Esophagus muscularis mucosa (tissue), 4 donors: Measurements from ENCODE around the gene INPPL1. TPM values are rescaled to one million over a fixed set of nuclear protein-coding genes. Genes with fewer than 3 reads are reported as not detected.

ENCODE experiments used
- DNase-seq: peaks from one replicate; pipeline ENCODE4 v3.0.0-alpha.2; 2017; ENCODE audit errors: extremely low spot score
- H3K27ac ChIP-seq, 4 donors: fragments of 200-600 bp; sonication (generic); replicated peaks in 1 of 4; 1 replicate in 3 of 4; 2 replicates in 1 of 4; pipeline ENCODE4 v1.5.1; 2016 to 2019; ENCODE audit warnings: mild to moderate bottlenecking in 1 of 4
- H3K27me3 ChIP-seq, 4 donors: fragments of 200-600 bp; sonication (generic); one replicate each; pipeline versions ENCODE4 v1.5.1 to v1.6.0; 2016 to 2019
- H3K36me3 ChIP-seq, 4 donors: fragments of 200-600 bp; sonication (generic); one replicate each; pipeline ENCODE4 v1.5.1; 2016 to 2019
- H3K4me1 ChIP-seq, 4 donors: fragments of 200-600 bp; sonication (generic); one replicate each; pipeline ENCODE4 v1.5.1; 2016 to 2019
- H3K4me3 ChIP-seq, 4 donors: fragments of 200-600 bp; sonication (generic); 1 replicate in 2 of 4; 2 replicates in 2 of 4; pipeline ENCODE4 v1.5.1; 2016 to 2019; ENCODE audit warnings: mild to moderate bottlenecking in 4 of 4, moderate library complexity in 1 of 4
- H3K9me3 ChIP-seq, 4 donors: fragments of 200-600 bp; sonication (generic); 1 replicate in 3 of 4; 2 replicates in 1 of 4; pipeline ENCODE4 v1.5.1; 2016 to 2019
- CTCF ChIP-seq, 3 experiments: fragments of 200-600 bp in 2 of 3; fragments of 450-650 bp in 1 of 3; sonication (generic) in 2 of 3; IDR thresholded peaks; one replicate each; pipeline ENCODE4 v1.5.1; 2017 to 2019; ENCODE audit warnings: antibody characterized with exemption in 3 of 3, mild to moderate bottlenecking in 2 of 3, moderate library complexity in 1 of 3
- EP300 ChIP-seq: sonication (generic); formaldehyde crosslinking; IDR thresholded peaks from one replicate; pipeline ENCODE4 v1.6.1; 2017; ENCODE audit warnings: antibody characterized with exemption
- POLR2A ChIP-seq: fragments of 450-650 bp; IDR thresholded peaks from one replicate; pipeline ENCODE4 v1.6.1; 2017; ENCODE audit warnings: antibody characterized with exemption, moderate library complexity, mild to moderate bottlenecking, low read depth
- POLR2AphosphoS5 ChIP-seq, 2 donors: sonication (generic); formaldehyde crosslinking; IDR thresholded peaks; one replicate each; pipeline ENCODE4 v1.6.1; 2017; ENCODE audit warnings: antibody characterized with exemption in 2 of 2
- WGBS: methylation state at CpG from one replicate; pipeline ENCODE4 v1.1.5; 2018; 5-methylcytosine and 5-hydroxymethylcytosine counted together
- intact Hi-C: fragments of 100-400 bp; cut with DNase I; formaldehyde crosslinking; loops from one replicate; pipeline ENCODE4 v1.15.1; 2023
- total RNA-seq, 4 donors: library from RNA; depleted of rRNA; stranded (reverse); fragments of >200 nt; gene quantifications; one replicate each; pipeline versions ENCODE4 v1.1.0 to v1.2.1, GENCODE V29; 2016

INPPL1 gene
- total RNA-seq, 4 donors from 2014 or later = 61.6 to 158 (median 100) TPM

GRCh38 chr11:72222907-72223614 is 1.5 kb upstream of the INPPL1 start:
- Histone ChIP-seq H3K36me3 (peaks cover 0 to 18% (median 8%) of the 10 kb centered on the region in 4 donors), H3K4me3 (peak overlapping the region; percentile 83 to 96 (median 90)), H3K27me3 (peaks cover 0 to 3% (median 0%) of the 10 kb centered on the region in 4 donors), H3K9me3 (no peaks in the 10 kb centered on the region), H3K27ac (peak overlapping the region; percentile 96 to 98 (median 97)), H3K4me1 (peaks cover 21 to 45% (median 43%) of the 10 kb centered on the region in 4 donors)
- intact Hi-C loops = loop anchor here (5.0 to 10.0 kb wide), 2 partner anchors 198 to 209 kb away; partner anchors contain the start of gene CLPB
- TF ChIP-seq CTCF (IDR thresholded peaks at IDR 0.05) = peak; percentile 18 to 49 (median 43)
- TF ChIP-seq POLR2A = peak; percentile 70
- no peak for TF ChIP-seq EP300
- TF ChIP-seq POLR2AphosphoS5 (IDR thresholded peaks at IDR 0.05) = peak; percentile 83 to 89
- peak; percentile 98 for DNase-seq
- 0% methylated on average over 10 of the region's 47 CpGs for WGBS

GRCh38 chr11:72223615-72224563 is 678 bp upstream of the INPPL1 start:
- no peaks in the 10 kb centered on the region for H3K9me3 ChIP-seq
- peaks cover 21 to 52% (median 47%) of the 10 kb centered on the region in 4 donors for H3K4me1 ChIP-seq
- 2% methylated on average over 16 of the region's 84 CpGs for WGBS
- no peaks in the 10 kb centered on the region for H3K27me3 ChIP-seq
- TF ChIP-seq CTCF (IDR thresholded peaks at IDR 0.05) (no peak), POLR2AphosphoS5 (IDR thresholded peaks at IDR 0.05) (peak; percentile 1 to 19)
- peaks cover 5 to 26% (median 17%) of the 10 kb centered on the region in 4 donors for H3K36me3 ChIP-seq
- H3K27ac ChIP-seq = peak overlapping the region; percentile 96 to 98 (median 97)
- intact Hi-C loops = loop anchor here (1.0 to 10.0 kb wide), 3 partner anchors 14 to 208 kb away; partner anchors contain the start of gene CLPB
- peak overlapping the region; percentile 83 to 96 (median 90) for H3K4me3 ChIP-seq
- no peak for DNase-seq

GRCh38 chr11:72225411-72225951 is 914 bp downstream of the INPPL1 start:
- no peak for TF ChIP-seq CTCF (IDR thresholded peaks at IDR 0.05)
- TF ChIP-seq POLR2AphosphoS5 (IDR thresholded peaks at IDR 0.05) = peak in 1 of 2 donors; percentile 15
- Histone ChIP-seq H3K4me1 (peaks cover 21 to 62% (median 47%) of the 10 kb centered on the region in 4 donors), H3K27ac (peak overlapping the region; percentile 96 to 98 (median 97)), H3K4me3 (peak overlapping the region; percentile 83 to 96 (median 90)), H3K27me3 (no peaks in the 10 kb centered on the region), H3K9me3 (no peaks in the 10 kb centered on the region), H3K36me3 (peaks cover 18 to 42% (median 33%) of the 10 kb centered on the region in 4 donors)
- WGBS = 21% methylated on average over 11 of the region's 11 CpGs
- no peak for DNase-seq
- intact Hi-C loops = loop anchor here (10.0 kb wide), 1 partner anchor 201 kb away; no protein-coding TSS in a partner anchor

GRCh38 chr11:72226701-72227100 is 2.1 kb downstream of the INPPL1 start:
- intact Hi-C loops = loop anchor here (10.0 kb wide), 1 partner anchor 202 kb away; no protein-coding TSS in a partner anchor
- Histone ChIP-seq H3K4me1 (peaks cover 29 to 60% (median 47%) of the 10 kb centered on the region in 4 donors), H3K36me3 (peaks cover 31 to 54% (median 45%) of the 10 kb centered on the region in 4 donors), H3K27me3 (no peaks in the 10 kb centered on the region), H3K27ac (peak overlapping the region in 1 of 4 donors; percentile 21), H3K9me3 (no peaks in the 10 kb centered on the region), H3K4me3 (no peak overlapping the region)
- WGBS = 71% methylated on average over 4 of the region's 5 CpGs
- no peak for TF ChIP-seq EP300
- no peak for TF ChIP-seq CTCF (IDR thresholded peaks at IDR 0.05)
- no peak for TF ChIP-seq POLR2AphosphoS5 (IDR thresholded peaks at IDR 0.05)
- TF ChIP-seq POLR2A = no peak
- DNase-seq = no peak
